ENCODE results near the gene TAAR5. TPM values are rescaled to one million over a fixed set of nuclear protein-coding genes. Genes with fewer than 3 reads are reported as not detected.

The TAAR5 gene
- total RNA-seq, 1 experiment from 2014 or later = not detected

DNA sequence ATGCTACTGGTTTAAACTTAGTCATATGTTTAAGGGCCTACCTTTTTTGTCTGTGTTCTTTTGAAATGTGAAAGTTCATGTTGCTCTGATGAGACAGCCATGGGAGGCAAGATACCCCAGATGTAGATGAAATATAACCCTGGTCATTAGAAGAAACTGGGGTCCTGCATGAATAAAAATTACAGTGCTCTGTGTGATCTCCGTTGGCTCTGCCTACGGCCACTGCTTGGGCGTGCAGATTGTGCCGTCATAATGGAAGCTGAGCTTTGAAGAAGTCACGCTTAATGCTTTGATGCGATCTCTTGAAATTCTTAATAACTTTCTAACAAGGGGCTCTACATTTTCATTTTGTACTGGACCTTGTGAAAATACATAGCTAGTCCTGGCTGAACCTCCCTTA is 34.6 kb upstream of the TAAR5 start, which contains the start of gene TAAR2:
TSS of gene TAAR2 (minus strand) at position 101 of the 400 bp plus-strand sequence. CDS start at position 101, 0 bp downstream.
- Histone ChIP-seq H3K79me1 (ENCODE audit: insufficient read depth, low read depth, low read length, poor library complexity, severe bottlenecking) (no peaks in the 10 kb centered on the region), H4K20me1 (ENCODE audit: control insufficient read depth, insufficient read depth, insufficient read length) (no peaks in the 10 kb centered on the region), H2BK20ac (ENCODE audit: low read depth, low read length, poor library complexity, severe bottlenecking) (no peak within 1 kb of the TSS), H2BK12ac (ENCODE audit: insufficient read length, low read depth, low read length) (no peak within 1 kb of the TSS), H2BK120ac (ENCODE audit: low read depth, low read length, poor library complexity, severe bottlenecking) (no peak within 1 kb of the TSS), H2BK15ac (ENCODE audit: low read depth, low read length) (no peak within 1 kb of the TSS), H3K27ac (ENCODE audit: insufficient read length, low read depth, low read length) (no peak within 1 kb of the TSS), H4K8ac (replicated peaks; ENCODE audit: insufficient read length, low read depth, low read length) (no peak within 1 kb of the TSS), H4K5ac (ENCODE audit: insufficient read length, low read depth, low read length) (no peak within 1 kb of the TSS), H2AK5ac (ENCODE audit: insufficient read length, low read length) (no peak within 1 kb of the TSS), H3K4me2 (ENCODE audit: insufficient read depth, insufficient read length, low read length) (no peak within 1 kb of the TSS), H3K18ac (ENCODE audit: insufficient read length, low read depth, low read length) (no peak within 1 kb of the TSS), H3T11ph (ENCODE audit: low read length) (no peak within 1 kb of the TSS), H3K4me1 (ENCODE audit: insufficient read depth, low read length) (no peaks in the 10 kb centered on the region), H3K27me3 (ENCODE audit: insufficient read depth, low read length) (no peaks in the 10 kb centered on the region), H3K9me3 (ENCODE audit: control insufficient read depth, low read depth, low read length) (no peaks in the 10 kb centered on the region), H2BK5ac (ENCODE audit: insufficient read length, low read length) (no peak within 1 kb of the TSS), H4K91ac (ENCODE audit: insufficient read length, low read depth, low read length) (no peak within 1 kb of the TSS), H3K23ac (ENCODE audit: insufficient read length, low read depth, low read length) (no peak within 1 kb of the TSS), H3K9ac (ENCODE audit: extremely low read depth, insufficient read length, low read length) (no peak within 1 kb of the TSS), H3K79me2 (ENCODE audit: insufficient read depth, low read length) (no peaks in the 10 kb centered on the region), H3K14ac (ENCODE audit: insufficient read depth, low read length) (no peak within 1 kb of the TSS), H3K23me2 (ENCODE audit: insufficient read length, low read depth, low read length, poor library complexity, severe bottlenecking) (no peaks in the 10 kb centered on the region), H2AFZ (ENCODE audit: low read length) (peak within 1 kb of the TSS; percentile 56), H3K56ac (ENCODE audit: insufficient read length, low read depth, low read length) (no peak within 1 kb of the TSS), H3K4ac (ENCODE audit: low read depth, low read length) (no peak within 1 kb of the TSS)
- H3K9me3 Mint-ChIP-seq = peaks cover 0 to 8% of the 10 kb centered on the region in 2 experiments; a peak in 3 of 5 replicates
- H3K4me3 Mint-ChIP-seq = no peak within 1 kb of the TSS
- peaks cover 7 to 9% of the 10 kb centered on the region in 2 experiments for H3K4me1 Mint-ChIP-seq
- H3K27ac Mint-ChIP-seq = peak within 1 kb of the TSS in 1 of 3 experiments; percentile 27; a peak in 1 of 7 replicates
- H3K27me3 Mint-ChIP-seq (ENCODE audit: low read depth) = no peaks in the 10 kb centered on the region; the same call in 1 of the 2 replicates
- no peak for DNase-seq
- WGBS (ENCODE audit: extremely low coverage, insufficient read length, low lambda C conversion rate) = no CpG with 5 or more reads among the region's 6 CpGs
- TF ChIP-seq CTCF (conservative IDR thresholded peaks at IDR 0.05) = no peak
- H3K36me3 Mint-ChIP-seq (ENCODE audit: insufficient read depth in 1 of 3, low read depth in 3 of 3) = no peaks in the 10 kb centered on the region; a peak in 1 of 7 replicates
